HCT116 (cell line): Measurements from ENCODE around the gene ATP6V1B1. TPM values are rescaled to one million over a fixed set of nuclear protein-coding genes. Genes with fewer than 3 reads are reported as not detected.

Source experiments
- ATAC-seq: fragments of 200-7000 bp; cut with Tn5 transposase; 2 replicates; pipeline ENCODE4 v1.9.1; 2020; ENCODE audit warnings: mild to moderate bottlenecking, moderate library complexity
- BruUV-seq: library from RNA; stranded (reverse); fragments of 400-500 nt; replicated peaks from 2 replicates; lab custom pipeline; 2021; lab: Mats Ljungman, UMichigan
- CTCF ChIA-PET: fragments of 300-600 bp; sonication (Branson Sonifier 250); formaldehyde crosslinking; loops from one replicate; lab custom pipeline; 2021; ENCODE audit warnings: antibody characterized with exemption; lab: Charles Lee
- POLR2A ChIA-PET: fragments of 300-600, 350-600 bp; sonication (Branson Sonifier 250); formaldehyde crosslinking; loops from one replicate; lab custom pipeline; 2021; ENCODE audit warnings: antibody characterized with exemption; lab: Charles Lee
- RAD21 ChIA-PET, 2 experiments: fragments of 300-600 bp; sonication (Branson Sonifier 250); formaldehyde crosslinking; loops; one replicate each; lab custom pipeline; 2023; ENCODE audit warnings: low total read pairs in 2 of 2; ENCODE audit not compliant: uncharacterized antibody in 2 of 2, unreplicated experiment in 2 of 2, low non-redundant PET in 1 of 2; lab: Charles Lee
- DNase-seq: peaks from one replicate; pipeline ENCODE4 v3.0.0-alpha.2; 2010; ENCODE audit warnings: low read depth, low spot score
- H2AFZ ChIP-seq: fragments of 200-600 bp; shearing (Covaris generic), sonication (generic); 2 replicates; pipeline ENCODE4 v1.6.1; 2017; ENCODE audit warnings: low read depth, mixed run types, mixed read lengths, antibody characterized with exemption, low read length; ENCODE audit not compliant: poor library complexity, severe bottlenecking
- H3K27ac ChIP-seq: 2 replicates; pipeline ENCODE4 v1.5.1; 2012; ENCODE audit warnings: low read depth, low read length
- H3K27me3 ChIP-seq: fragments of 200-600 bp; sonication (generic); 2 replicates; pipeline ENCODE4 v1.6.1; 2016; ENCODE audit warnings: mixed run types, low read length, mixed read lengths; ENCODE audit not compliant: insufficient read depth
- H3K36me3 ChIP-seq, 2 experiments: fragments of 200-500 bp in 1 of 2; fragments of 200-600 bp in 1 of 2; sonication (Bioruptor generic) in 1 of 2; sonication (generic) in 1 of 2; 2 replicates each; pipeline versions ENCODE4 v1.5.1 to v1.6.1; 2014 to 2016; ENCODE audit warnings: low read length in 2 of 2, inconsistent platforms in 1 of 2, mixed read lengths in 1 of 2, mixed run types in 1 of 2; ENCODE audit not compliant: insufficient read depth in 2 of 2, control insufficient read depth in 1 of 2
- H3K4me1 ChIP-seq, 2 experiments: fragments of 200-600 bp in 1 of 2; sonication (generic) in 1 of 2; 2 replicates each; pipeline versions ENCODE4 v1.5.1 to v1.6.1; 2012 to 2017; ENCODE audit warnings: low read length in 2 of 2, inconsistent platforms in 1 of 2, mild to moderate bottlenecking in 1 of 2, mixed read lengths in 1 of 2, mixed run types in 1 of 2, moderate library complexity in 1 of 2; ENCODE audit not compliant: insufficient read depth in 2 of 2, control insufficient read depth in 1 of 2
- H3K4me2 ChIP-seq: fragments of 200-600 bp; sonication (generic); 2 replicates; pipeline ENCODE4 v1.6.1; 2017; ENCODE audit warnings: mixed run types, low read length, mixed read lengths
- H3K4me3 ChIP-seq, 2 experiments: fragments of 200-600 bp in 1 of 2; sonication (generic) in 1 of 2; replicated peaks in 1 of 2; 2 replicates each; pipeline ENCODE4 v1.5.1; 2011 to 2016; ENCODE audit warnings: low read length in 2 of 2, control low read depth in 1 of 2, low read depth in 1 of 2, mild to moderate bottlenecking in 1 of 2, mixed read lengths in 1 of 2, mixed run types in 1 of 2
- H3K79me2 ChIP-seq: fragments of 200-600 bp; sonication (generic); 2 replicates; pipeline ENCODE4 v1.6.1; 2017; ENCODE audit warnings: mild to moderate bottlenecking, mixed run types, low read length, moderate library complexity, mixed read lengths; ENCODE audit not compliant: insufficient read depth
- H3K9ac ChIP-seq: fragments of 200-600 bp; sonication (generic); 2 replicates; pipeline ENCODE4 v1.6.1; 2016; ENCODE audit warnings: low read length, mixed read lengths
- H3K9me2 ChIP-seq: fragments of 200-600 bp; sonication (generic), shearing (Covaris generic); 2 replicates; pipeline ENCODE4 v1.6.1; 2017; ENCODE audit warnings: mixed run types, mild to moderate bottlenecking, moderate library complexity; ENCODE audit not compliant: insufficient read depth
- H3K9me3 ChIP-seq, 2 experiments: fragments of 200-500 bp in 1 of 2; fragments of 200-600 bp in 1 of 2; sonication (Bioruptor generic) in 1 of 2; sonication (generic) in 1 of 2; 2 replicates each; pipeline ENCODE4 v1.6.1; 2014 to 2017; ENCODE audit warnings: low read length in 2 of 2, mixed read lengths in 2 of 2, inconsistent platforms in 1 of 2, low read depth in 1 of 2, mild to moderate bottlenecking in 1 of 2, mixed run types in 1 of 2, moderate library complexity in 1 of 2; ENCODE audit not compliant: control insufficient read depth in 1 of 2, insufficient read depth in 1 of 2
- H4K20me1 ChIP-seq: fragments of 200-600 bp; sonication (generic), shearing (Covaris generic); 2 replicates; pipeline ENCODE4 v1.6.1; 2017; ENCODE audit warnings: mixed run types, mild to moderate bottlenecking, moderate library complexity; ENCODE audit not compliant: insufficient read depth
- CBX3 ChIP-seq: IDR thresholded peaks from 2 replicates; pipeline ENCODE4 v1.6.1; 2012; ENCODE audit warnings: low read depth
- CTCF ChIP-seq, 3 experiments: fragments of 200-600 bp in 1 of 3; sonication (generic) in 1 of 3; IDR thresholded peaks in 2 of 3; conservative IDR thresholded peaks in 1 of 3; 2 replicates each; pipeline ENCODE4 v1.5.1; 2012 to 2017; ENCODE audit warnings: low read depth in 2 of 3, low read length in 2 of 3, antibody characterized with exemption in 1 of 3, borderline replicate concordance in 1 of 3, control low read depth in 1 of 3, mild to moderate bottlenecking in 1 of 3, mixed read lengths in 1 of 3, mixed run types in 1 of 3, moderate library complexity in 1 of 3; ENCODE audit not compliant: insufficient read depth in 1 of 3
- EGR1 ChIP-seq: IDR thresholded peaks from 2 replicates; pipeline ENCODE4 v1.6.1; 2012; ENCODE audit warnings: low read depth
- EZH2 ChIP-seq: fragments of 200-600 bp; sonication (generic); IDR thresholded peaks from 2 replicates; pipeline ENCODE4 v1.6.1; 2017; ENCODE audit warnings: antibody characterized with exemption, mixed run types
- EZH2phosphoT487 ChIP-seq: fragments of 200-600 bp; IDR thresholded peaks from 2 replicates; pipeline ENCODE4 v1.6.1; 2018; ENCODE audit warnings: antibody characterized with exemption, borderline replicate concordance
- FOSL1 ChIP-seq: IDR thresholded peaks from 2 replicates; pipeline ENCODE4 v1.6.1; 2012; ENCODE audit warnings: low read depth
- JUND ChIP-seq: IDR thresholded peaks from 2 replicates; pipeline ENCODE4 v1.6.1; 2012
- RAD21 ChIP-seq: IDR thresholded peaks from 2 replicates; pipeline ENCODE4 v1.6.1; 2012; ENCODE audit warnings: low read depth, mild to moderate bottlenecking
- SIN3A ChIP-seq: IDR thresholded peaks from 2 replicates; pipeline ENCODE4 v1.6.1; 2012; ENCODE audit warnings: low read depth
- SP1 ChIP-seq: IDR thresholded peaks from 2 replicates; pipeline ENCODE4 v1.6.1; 2012; ENCODE audit warnings: low read depth
- TCF7L2 ChIP-seq: IDR thresholded peaks from 2 replicates; pipeline ENCODE4 v1.7.0; 2011; ENCODE audit warnings: borderline replicate concordance, inconsistent platforms; ENCODE audit not compliant: insufficient read depth, insufficient read length; ENCODE audit errors: extremely low read depth
- ZBTB33 ChIP-seq: IDR thresholded peaks from 2 replicates; pipeline ENCODE4 v1.6.1; 2011; ENCODE audit warnings: mild to moderate bottlenecking, low read length, moderate library complexity; ENCODE audit not compliant: insufficient replicate concordance; ENCODE audit errors: extremely low read depth
- intact Hi-C: fragments of 100-400 bp; cut with micrococcal nuclease; formaldehyde crosslinking; loops from 2 replicates; pipeline ENCODE4 v1.10.0; 2022
- total RNA-seq: library from RNA; stranded (reverse); gene quantifications from one replicate; pipeline ENCODE4 v1.2.1, GENCODE V29; 2021; ENCODE audit not compliant: unreplicated experiment

ATP6V1B1 gene
- total RNA-seq, 1 experiment from 2014 or later: 0.74 TPM

- Histone ChIP-seq H3K27ac (no peak overlapping the region), H3K27me3 (no peaks in the 10 kb centered on the region), H4K20me1 (no peaks in the 10 kb centered on the region), H3K9ac (no peak overlapping the region), H3K4me1 (peaks cover 7 to 21% of the 10 kb centered on the region in 2 experiments; a peak in 3 of 4 replicates), H3K9me2 (no peaks in the 10 kb centered on the region), H2AFZ (no peak overlapping the region), H3K79me2 (no peaks in the 10 kb centered on the region), H3K36me3 (no peaks in the 10 kb centered on the region), H3K9me3 (no peaks in the 10 kb centered on the region), H3K4me3 (no peak overlapping the region), H3K4me2 (no peak overlapping the region)
- ATAC-seq (no peak), DNase-seq (no peak)
- no TSS peak for BruUV-seq
- ChIA-PET RAD21 (interaction anchor here in 1 of 2 experiments (0.6 kb wide), 1 partner anchor 9 kb away, joined by 3 read pairs; no protein-coding TSS in a partner anchor), CTCF (interaction anchor here (1.2 kb wide), 1 partner anchor 14 kb away, joined by 3 read pairs; no protein-coding TSS in a partner anchor), POLR2A (no interaction called here)
- intact Hi-C loops: no loop called here
- TF ChIP-seq JUND: no peak
- TF ChIP-seq SP1: no peak
- TF ChIP-seq EGR1: no peak
- no peak for TF ChIP-seq CTCF (IDR thresholded peaks at IDR 0.05 in 2 of 3, conservative IDR thresholded peaks at IDR 0.05 in 1 of 3; ENCODE audit: borderline replicate concordance in 1 of 3, insufficient read depth in 1 of 3, low read depth in 2 of 3, low read length in 2 of 3)
- no peak for TF ChIP-seq EZH2phosphoT487
- no peak for TF ChIP-seq FOSL1
- no peak for TF ChIP-seq SIN3A
- no peak for TF ChIP-seq CBX3
- no peak for TF ChIP-seq RAD21
- TF ChIP-seq EZH2: no peak
- no peak for TF ChIP-seq TCF7L2
- no peak for TF ChIP-seq ZBTB33
These were observed 38.9 kb downstream of the ATP6V1B1 start for GRCh38 chr2:70974592-70974991.
